Cardiac fibroblast (primary cell): ENCODE results near the gene ATF6.

ENCODE experiments used
- DNase-seq, 2 donors: peaks; one replicate each; pipeline versions ENCODE4 v3.0.0 to v3.0.0-alpha.2; 2010; ENCODE audit warnings: low read depth in 2 of 2
- H3K4me3 ChIP-seq, 2 donors: replicated peaks in 1 of 2; 1 replicate in 1 of 2; 2 replicates in 1 of 2; pipeline ENCODE4 v1.5.1; 2011; ENCODE audit warnings: low read depth in 2 of 2, low read length in 2 of 2, mild to moderate bottlenecking in 2 of 2, moderate library complexity in 1 of 2
- TF ChIP-seq, protein P1 (sequence below): IDR thresholded peaks from one replicate; pipeline ENCODE4 v1.5.1; 2011; ENCODE audit warnings: low read depth, mild to moderate bottlenecking, low read length, inconsistent platforms

ATF6 gene

DNA sequence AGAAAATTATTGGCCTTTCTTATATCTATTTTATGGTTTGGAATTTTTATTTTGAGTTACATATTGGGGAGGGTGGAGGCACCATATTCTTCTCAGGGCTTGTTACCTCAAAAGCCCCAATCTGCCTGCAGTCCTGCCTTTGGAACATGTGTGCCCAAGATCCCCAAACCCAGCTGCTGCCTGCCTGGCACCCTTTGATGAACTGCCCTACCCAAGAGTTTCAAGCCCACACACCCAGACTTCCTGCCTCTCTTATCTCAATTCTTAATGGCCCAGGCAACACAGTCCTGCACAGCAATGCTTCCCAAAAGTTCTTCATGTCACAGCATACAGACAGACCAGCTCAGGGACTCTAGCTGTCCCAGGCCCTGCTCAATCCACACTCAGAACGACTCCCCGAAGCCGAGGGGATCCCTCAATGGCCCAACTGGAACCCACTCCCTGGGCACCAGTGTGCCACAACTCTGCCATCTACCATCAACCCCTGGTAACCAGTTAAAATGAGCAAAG is 238.4 kb downstream of the ATF6 start:
- H3K4me3 ChIP-seq = no peak overlapping the region
- no peak for DNase-seq
- TF ChIP-seq, protein P1, sequence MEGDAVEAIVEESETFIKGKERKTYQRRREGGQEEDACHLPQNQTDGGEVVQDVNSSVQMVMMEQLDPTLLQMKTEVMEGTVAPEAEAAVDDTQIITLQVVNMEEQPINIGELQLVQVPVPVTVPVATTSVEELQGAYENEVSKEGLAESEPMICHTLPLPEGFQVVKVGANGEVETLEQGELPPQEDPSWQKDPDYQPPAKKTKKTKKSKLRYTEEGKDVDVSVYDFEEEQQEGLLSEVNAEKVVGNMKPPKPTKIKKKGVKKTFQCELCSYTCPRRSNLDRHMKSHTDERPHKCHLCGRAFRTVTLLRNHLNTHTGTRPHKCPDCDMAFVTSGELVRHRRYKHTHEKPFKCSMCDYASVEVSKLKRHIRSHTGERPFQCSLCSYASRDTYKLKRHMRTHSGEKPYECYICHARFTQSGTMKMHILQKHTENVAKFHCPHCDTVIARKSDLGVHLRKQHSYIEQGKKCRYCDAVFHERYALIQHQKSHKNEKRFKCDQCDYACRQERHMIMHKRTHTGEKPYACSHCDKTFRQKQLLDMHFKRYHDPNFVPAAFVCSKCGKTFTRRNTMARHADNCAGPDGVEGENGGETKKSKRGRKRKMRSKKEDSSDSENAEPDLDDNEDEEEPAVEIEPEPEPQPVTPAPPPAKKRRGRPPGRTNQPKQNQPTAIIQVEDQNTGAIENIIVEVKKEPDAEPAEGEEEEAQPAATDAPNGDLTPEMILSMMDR = no peak

DNA sequence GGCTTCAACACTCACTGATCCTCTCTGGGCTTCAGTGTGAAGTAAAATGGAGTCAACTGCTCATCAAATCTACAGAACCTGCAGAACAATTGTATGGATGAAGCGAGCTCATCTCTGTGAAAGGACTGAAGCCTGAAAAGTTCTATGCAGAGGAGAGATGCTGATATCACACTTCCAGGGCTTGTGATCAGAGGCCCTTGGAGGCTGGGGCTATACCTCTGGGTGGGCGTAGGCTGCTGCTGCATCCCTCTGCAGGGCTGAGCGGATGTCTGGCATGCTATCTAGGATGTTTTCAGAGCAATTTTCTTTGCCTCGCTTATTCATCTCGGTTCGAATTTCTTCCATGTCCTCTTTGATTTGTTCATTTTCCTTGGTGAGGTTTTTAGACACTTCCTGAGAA is 240.0 kb downstream of the ATF6 start:
- DNase-seq = no peak
- TF ChIP-seq, protein P1 = no peak
- no peak overlapping the region for H3K4me3 ChIP-seq

DNA sequence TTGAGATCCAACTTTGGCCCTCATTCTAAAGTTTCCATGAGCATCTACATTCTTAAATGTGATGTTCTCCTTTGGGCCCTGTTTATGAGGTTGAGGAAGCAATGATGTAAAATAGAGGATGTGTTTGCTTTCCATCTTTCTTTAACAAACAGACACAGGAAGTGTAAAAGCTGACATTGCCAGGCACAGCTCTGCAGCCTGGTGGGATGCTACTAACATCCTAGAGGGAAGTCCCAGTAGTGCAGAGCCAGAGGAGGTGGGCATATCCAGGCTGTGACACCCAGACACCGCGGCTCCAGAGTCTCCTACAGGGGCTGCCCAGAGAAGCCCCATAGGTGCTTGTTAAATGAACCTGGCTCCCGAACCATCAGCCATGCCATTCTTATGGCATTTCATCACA is 241.3 kb downstream of the ATF6 start:
- no peak for DNase-seq
- H3K4me3 ChIP-seq = no peak overlapping the region
- TF ChIP-seq, protein P1 = no peak

DNA sequence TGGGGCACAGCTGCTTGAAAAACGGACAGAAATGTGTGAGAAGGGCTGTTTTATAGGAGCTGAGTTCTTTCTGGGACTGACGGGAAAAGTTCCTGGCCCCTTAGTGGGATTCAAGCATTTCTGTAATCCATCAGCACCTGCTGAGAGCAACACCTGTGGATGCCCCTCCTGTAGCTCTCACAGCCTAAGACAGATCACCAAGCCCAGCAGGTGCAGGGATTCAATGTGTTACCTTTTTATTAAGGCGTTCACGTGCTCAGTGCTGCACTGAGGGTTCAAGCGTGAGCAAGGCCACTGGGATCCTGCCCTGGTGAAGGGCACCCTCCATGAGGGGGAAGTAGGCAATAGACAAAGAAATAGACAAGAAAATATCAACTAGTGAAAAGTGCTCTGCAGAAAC is 242.7 kb downstream of the ATF6 start:
- DNase-seq = no peak
- TF ChIP-seq, protein P1 = no peak
- H3K4me3 ChIP-seq = no peak overlapping the region

DNA sequence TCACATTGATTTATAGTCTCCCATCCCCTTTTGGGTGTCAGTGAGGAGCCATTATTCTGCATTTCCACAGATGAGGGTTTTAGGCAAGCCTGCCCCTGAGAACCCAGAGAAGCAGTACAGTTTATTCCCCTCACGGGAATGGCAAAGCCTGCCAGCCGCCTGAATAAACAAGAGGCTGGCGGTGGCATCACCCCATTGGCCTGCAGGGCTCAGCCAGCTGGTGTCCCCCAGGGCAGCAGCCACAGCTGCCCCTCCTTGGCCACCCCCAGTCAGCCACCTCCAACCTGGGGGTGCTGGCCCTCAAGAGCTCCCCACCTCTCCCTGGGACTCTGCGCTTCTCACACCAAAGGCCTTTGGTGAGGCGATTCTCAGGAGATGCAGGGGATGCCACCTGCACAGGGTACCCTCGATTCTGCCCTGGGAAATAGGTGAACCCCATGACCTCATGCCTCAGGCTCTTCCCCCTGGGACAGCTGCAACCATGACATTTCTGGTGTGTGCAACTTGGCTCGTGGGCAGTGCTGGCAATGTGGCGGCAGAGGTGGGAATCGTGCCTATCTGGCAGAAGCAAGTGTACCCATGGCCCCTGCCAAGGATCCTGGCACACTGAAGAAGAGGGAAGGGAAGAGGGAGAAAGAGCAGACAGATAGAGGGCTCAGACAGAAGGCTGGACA is 243.5 kb downstream of the ATF6 start:
- no peak for DNase-seq
- TF ChIP-seq, protein P1 = no peak
- no peak overlapping the region for H3K4me3 ChIP-seq

DNA sequence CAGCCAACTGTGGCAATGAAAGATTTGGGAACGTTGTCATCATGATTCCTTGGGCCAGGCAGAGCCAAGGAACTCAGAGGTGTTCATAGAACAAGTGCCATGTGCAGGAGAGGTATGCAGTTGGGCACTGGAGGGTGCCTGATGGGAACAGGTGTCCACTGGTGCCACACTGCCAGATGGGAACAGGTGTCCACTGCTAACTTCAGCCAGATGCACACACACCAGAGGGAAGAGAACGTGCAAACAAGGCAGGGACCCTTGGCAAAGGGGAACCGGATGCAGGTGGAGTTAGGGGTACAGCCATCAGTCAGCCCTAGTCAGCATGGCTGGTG is 244.0 kb downstream of the ATF6 start:
- TF ChIP-seq, protein P1 = no peak
- no peak for DNase-seq

DNA sequence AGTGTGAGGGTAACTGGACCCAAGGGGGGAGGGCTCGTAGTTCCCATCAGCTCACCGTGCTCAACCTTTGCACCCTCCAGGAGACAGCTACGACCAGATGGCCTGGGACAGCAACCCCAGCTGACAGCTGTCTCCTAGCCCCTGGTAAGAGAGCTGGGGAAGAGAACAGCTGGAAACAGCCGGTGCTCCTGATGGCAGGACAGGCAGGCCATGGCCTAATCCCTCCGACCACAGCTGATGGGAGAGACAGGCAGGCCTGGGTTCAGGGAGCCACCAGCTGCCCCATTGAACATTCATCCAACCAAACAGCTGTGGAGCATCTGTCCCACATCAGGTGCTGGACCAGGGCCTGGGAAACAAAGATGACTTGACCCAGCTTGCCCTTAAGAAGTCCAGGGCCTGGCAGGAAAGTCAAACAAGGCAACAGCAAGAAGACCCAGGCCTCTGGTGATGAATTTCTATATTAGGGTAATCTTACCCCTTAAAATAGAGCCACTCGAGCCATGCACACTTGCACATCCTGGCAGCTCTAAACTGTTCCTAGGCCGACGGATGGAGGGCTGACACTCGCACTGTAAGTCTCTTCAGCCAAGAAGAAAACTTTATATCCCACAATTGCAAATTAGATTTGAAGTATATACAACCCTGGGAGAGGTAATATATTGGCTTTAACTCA is 245.4 kb downstream of the ATF6 start:
- TF ChIP-seq, protein P1 = no peak
- no peak for DNase-seq
- H3K4me3 ChIP-seq = no peak overlapping the region

More for the DNA sequence above, 244.0 kb downstream of the ATF6 start:
- no peak overlapping the region for H3K4me3 ChIP-seq
